ENCODE measurements around the gene TMEM144.
"Not testable (repeated sequence)": the region's sequence is repeated elsewhere in the genome, so short reads cannot be mapped to it uniquely, and the experiment has no call there.

Gene TMEM144

GRCh38 chr4:158255727-158256324 is 45.5 kb downstream of the TMEM144 start:
- no peak for DNase-seq (ENCODE audit: low read depth, low spot score)
- Histone ChIP-seq H3K9ac (ENCODE audit: insufficient read length, low read depth) (no peak overlapping the region), H3K4me1 (ENCODE audit: insufficient read depth, insufficient read length) (no peaks in the 10 kb centered on the region), H3K27me3 (ENCODE audit: insufficient read depth, insufficient read length) (no peaks in the 10 kb centered on the region), H3K9me3 (ENCODE audit: insufficient read depth, low read length) (no peaks in the 10 kb centered on the region), H3K36me3 (ENCODE audit: insufficient read depth, insufficient read length, low read length) (no peaks in the 10 kb centered on the region), H3K4me3 (ENCODE audit: insufficient read length, low read depth) (no peak overlapping the region)
- TF ChIP-seq YY1 (IDR thresholded peaks at IDR 0.05; ENCODE audit: insufficient read depth, insufficient read length): no peak
- TF ChIP-seq ZNF274 (IDR thresholded peaks at IDR 0.05; ENCODE audit: low read depth, low read length): no peak
- TF ChIP-seq SUZ12 (IDR thresholded peaks at IDR 0.05; ENCODE audit: extremely low read depth, insufficient read depth, insufficient read length): no peak

DNA sequence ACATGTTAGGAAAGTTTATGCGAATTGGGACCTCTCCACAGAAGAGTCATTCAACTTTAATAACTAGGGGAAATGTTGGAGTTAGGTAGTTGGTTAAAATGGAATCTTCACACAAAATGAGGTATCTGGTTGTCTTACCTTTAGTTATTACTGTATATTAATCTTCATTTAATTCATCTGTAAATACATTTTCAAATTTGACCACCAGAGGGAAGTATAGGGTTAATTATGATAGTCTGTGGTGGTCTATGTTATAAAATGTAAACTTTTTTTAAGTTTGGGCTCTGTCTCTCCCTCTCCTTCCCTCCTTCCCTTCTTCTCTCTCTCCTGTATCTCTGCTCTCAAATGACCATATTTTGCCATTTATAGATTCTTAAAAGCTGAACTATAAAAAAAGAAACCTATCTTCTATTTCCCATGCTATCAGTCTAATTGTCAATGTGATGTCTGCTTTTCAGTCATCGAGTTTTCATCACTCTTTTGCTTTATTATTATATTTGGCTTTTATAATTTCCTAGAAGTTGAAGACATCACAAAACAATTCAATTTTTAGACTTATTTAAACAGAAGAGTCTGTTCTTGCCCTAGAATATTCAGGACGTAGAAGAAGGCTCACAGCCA is 49.8 kb downstream of the TMEM144 start:
- no peak overlapping the region for H3K9ac ChIP-seq (ENCODE audit: insufficient read length, low read depth)
- no peak for DNase-seq (ENCODE audit: low read depth, low spot score)
- H3K4me3 ChIP-seq (ENCODE audit: insufficient read length, low read depth): no peak overlapping the region

GRCh38 chr4:158261480-158261879 is 51.2 kb downstream of the TMEM144 start:
- H3K4me1 ChIP-seq (ENCODE audit: insufficient read depth, insufficient read length): no peaks in the 10 kb centered on the region
- DNase-seq (ENCODE audit: low read depth, low spot score): no peak
- no peaks in the 10 kb centered on the region for H3K9me3 ChIP-seq (ENCODE audit: insufficient read depth, low read length)
- H3K9ac ChIP-seq (ENCODE audit: insufficient read length, low read depth): no peak overlapping the region
- TF ChIP-seq YY1 (IDR thresholded peaks at IDR 0.05; ENCODE audit: insufficient read depth, insufficient read length) (no peak), SUZ12 (IDR thresholded peaks at IDR 0.05; ENCODE audit: extremely low read depth, insufficient read depth, insufficient read length) (no peak), ZNF274 (IDR thresholded peaks at IDR 0.05; ENCODE audit: low read depth, low read length) (no peak)
- H3K27me3 ChIP-seq (ENCODE audit: insufficient read depth, insufficient read length): no peaks in the 10 kb centered on the region
- H3K4me3 ChIP-seq (ENCODE audit: insufficient read length, low read depth): no peak overlapping the region
- H3K36me3 ChIP-seq (ENCODE audit: insufficient read depth, insufficient read length, low read length): no peaks in the 10 kb centered on the region

More for the DNA sequence above, 49.8 kb downstream of the TMEM144 start:
- TF ChIP-seq SUZ12 (IDR thresholded peaks at IDR 0.05; ENCODE audit: extremely low read depth, insufficient read depth, insufficient read length) (no peak), YY1 (IDR thresholded peaks at IDR 0.05; ENCODE audit: insufficient read depth, insufficient read length) (no peak), ZNF274 (IDR thresholded peaks at IDR 0.05; ENCODE audit: low read depth, low read length) (no peak)
- Histone ChIP-seq H3K36me3 (ENCODE audit: insufficient read depth, insufficient read length, low read length) (no peaks in the 10 kb centered on the region), H3K9me3 (ENCODE audit: insufficient read depth, low read length) (no peaks in the 10 kb centered on the region), H3K4me1 (ENCODE audit: insufficient read depth, insufficient read length) (no peaks in the 10 kb centered on the region), H3K27me3 (ENCODE audit: insufficient read depth, insufficient read length) (no peaks in the 10 kb centered on the region)

GRCh38 chr4:158268553-158268952 is 58.3 kb downstream of the TMEM144 start:
- no peaks in the 10 kb centered on the region for H3K36me3 ChIP-seq (ENCODE audit: insufficient read depth, insufficient read length, low read length)
- H3K27me3 ChIP-seq (ENCODE audit: insufficient read depth, insufficient read length): no peaks in the 10 kb centered on the region
- no peaks in the 10 kb centered on the region for H3K9me3 ChIP-seq (ENCODE audit: insufficient read depth, low read length)
- H3K9ac ChIP-seq (ENCODE audit: insufficient read length, low read depth): no peak overlapping the region
- no peak for TF ChIP-seq ZNF274 (IDR thresholded peaks at IDR 0.05; ENCODE audit: low read depth, low read length)
- no peak for TF ChIP-seq YY1 (IDR thresholded peaks at IDR 0.05; ENCODE audit: insufficient read depth, insufficient read length)
- no peak for TF ChIP-seq SUZ12 (IDR thresholded peaks at IDR 0.05; ENCODE audit: extremely low read depth, insufficient read depth, insufficient read length)
- no peak for DNase-seq (ENCODE audit: low read depth, low spot score)
- H3K4me1 ChIP-seq (ENCODE audit: insufficient read depth, insufficient read length): no peaks in the 10 kb centered on the region
- no peak overlapping the region for H3K4me3 ChIP-seq (ENCODE audit: insufficient read length, low read depth)

GRCh38 chr4:158274636-158275035 is 64.3 kb downstream of the TMEM144 start:
- Histone ChIP-seq H3K36me3 (ENCODE audit: insufficient read depth, insufficient read length, low read length) (no peaks in the 10 kb centered on the region), H3K9ac (ENCODE audit: insufficient read length, low read depth) (no peak overlapping the region), H3K4me3 (ENCODE audit: insufficient read length, low read depth) (no peak overlapping the region), H3K9me3 (ENCODE audit: insufficient read depth, low read length) (no peaks in the 10 kb centered on the region), H3K27me3 (ENCODE audit: insufficient read depth, insufficient read length) (no peaks in the 10 kb centered on the region), H3K4me1 (ENCODE audit: insufficient read depth, insufficient read length) (no peaks in the 10 kb centered on the region)
- DNase-seq (ENCODE audit: low read depth, low spot score): no peak
- no peak for TF ChIP-seq ZNF274 (IDR thresholded peaks at IDR 0.05; ENCODE audit: low read depth, low read length)
- TF ChIP-seq SUZ12 (IDR thresholded peaks at IDR 0.05; ENCODE audit: extremely low read depth, insufficient read depth, insufficient read length): no peak
- no peak for TF ChIP-seq YY1 (IDR thresholded peaks at IDR 0.05; ENCODE audit: insufficient read depth, insufficient read length)

DNA sequence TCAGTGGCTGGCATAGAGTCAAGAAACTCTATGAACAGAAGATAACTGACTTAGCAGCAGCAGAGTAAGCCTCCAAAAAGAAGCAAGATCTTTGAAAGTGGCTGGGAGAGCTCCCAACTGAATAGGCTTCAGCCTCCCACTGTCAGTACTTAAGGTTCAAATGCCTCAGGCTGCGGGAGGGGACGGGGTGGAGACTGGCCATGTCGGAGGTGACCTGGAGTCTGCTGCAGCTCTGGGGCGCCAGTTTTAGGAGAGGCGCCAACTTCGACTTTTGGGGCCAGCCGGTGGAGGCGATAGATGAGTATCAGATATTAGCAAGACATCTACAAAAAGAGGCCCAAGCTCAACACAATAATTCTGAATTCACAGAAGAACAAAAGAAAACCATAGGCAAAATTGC is 67.3 kb downstream of the TMEM144 start:
- no peak for DNase-seq (ENCODE audit: low read depth, low spot score)
- Histone ChIP-seq H3K4me3 (ENCODE audit: insufficient read length, low read depth) (no peak overlapping the region), H3K27me3 (ENCODE audit: insufficient read depth, insufficient read length) (no peaks in the 10 kb centered on the region), H3K9me3 (ENCODE audit: insufficient read depth, low read length) (no peaks in the 10 kb centered on the region), H3K4me1 (ENCODE audit: insufficient read depth, insufficient read length) (no peaks in the 10 kb centered on the region), H3K9ac (ENCODE audit: insufficient read length, low read depth) (no peak overlapping the region), H3K36me3 (ENCODE audit: insufficient read depth, insufficient read length, low read length) (no peaks in the 10 kb centered on the region)
- TF ChIP-seq SUZ12 (IDR thresholded peaks at IDR 0.05; ENCODE audit: extremely low read depth, insufficient read depth, insufficient read length) (no peak), YY1 (IDR thresholded peaks at IDR 0.05; ENCODE audit: insufficient read depth, insufficient read length) (no peak), ZNF274 (IDR thresholded peaks at IDR 0.05; ENCODE audit: low read depth, low read length) (no peak)

- H3K9ac ChIP-seq (ENCODE audit: insufficient read length, low read depth); H3K4me1 ChIP-seq (ENCODE audit: insufficient read depth, insufficient read length); H3K27me3 ChIP-seq (ENCODE audit: insufficient read depth, insufficient read length); H3K36me3 ChIP-seq (ENCODE audit: insufficient read depth, insufficient read length, low read length); DNase-seq (ENCODE audit: low read depth, low spot score); H3K9me3 ChIP-seq (ENCODE audit: insufficient read depth, low read length); H3K4me3 ChIP-seq (ENCODE audit: insufficient read length, low read depth): not testable (repeated sequence)
These were observed 68.8 kb downstream of the TMEM144 start for GRCh38 chr4:158279052-158279451.

Data from NT2/D1 (cell line).